Measurements from ENCODE around the gene ENOX2.
A peak's percentile ranks its signal among the peaks of the same experiment; 100 is the strongest.
"Not testable (repeated sequence)": the region's sequence is repeated elsewhere in the genome, so short reads cannot be mapped to it uniquely, and the experiment has no call there.

Gene ENOX2

GRCh38 chrX:130769835-130770234 lies 133.2 kb downstream of the ENOX2 start:
- DNase-seq: no peak

- DNase-seq: no peak
Observed at GRCh38 chrX:130758072-130758471, 144.9 kb downstream of the ENOX2 start.

- DNase-seq: no peak
Observed at GRCh38 chrX:130756233-130756632, 146.8 kb downstream of the ENOX2 start.

- no peak for DNase-seq
Observed at GRCh38 chrX:130754353-130754752, 148.7 kb downstream of the ENOX2 start.

- no peak for DNase-seq
Observed at GRCh38 chrX:130746709-130747342, 156.2 kb downstream of the ENOX2 start.

GRCh38 chrX:130746077-130746476 lies 156.9 kb downstream of the ENOX2 start:
- no peak for DNase-seq

GRCh38 chrX:130741584-130741983 lies 161.4 kb downstream of the ENOX2 start:
- DNase-seq: no peak

- DNase-seq: no peak
Observed at GRCh38 chrX:130741151-130741550, 161.9 kb downstream of the ENOX2 start.

GRCh38 chrX:130738638-130739195 lies 164.3 kb downstream of the ENOX2 start:
- DNase-seq: no peak

- peak in 1 of 58 donors; percentile 2 for DNase-seq
Observed at GRCh38 chrX:130734713-130735112, 168.3 kb downstream of the ENOX2 start.

GRCh38 chrX:130728208-130728607 lies 174.8 kb downstream of the ENOX2 start:
- no peak for DNase-seq

GRCh38 chrX:130726661-130727060 lies 176.3 kb downstream of the ENOX2 start:
- no peak for DNase-seq

GRCh38 chrX:130725519-130725918 lies 177.5 kb downstream of the ENOX2 start:
- no peak for DNase-seq

GRCh38 chrX:130719413-130719812 lies 183.6 kb downstream of the ENOX2 start:
- no peak for DNase-seq

- no peak for DNase-seq
Observed at GRCh38 chrX:130718137-130718536, 184.9 kb downstream of the ENOX2 start.

- DNase-seq: no peak
Observed at GRCh38 chrX:130716781-130717413, 186.1 kb downstream of the ENOX2 start.

GRCh38 chrX:130716346-130716745 lies 186.7 kb downstream of the ENOX2 start:
- DNase-seq: no peak

GRCh38 chrX:130715299-130715698 lies 187.7 kb downstream of the ENOX2 start:
- DNase-seq: no peak

GRCh38 chrX:130714665-130715064 lies 188.3 kb downstream of the ENOX2 start:
- no peak for DNase-seq

- DNase-seq: no peak
Observed at GRCh38 chrX:130714135-130714534, 188.9 kb downstream of the ENOX2 start.

GRCh38 chrX:130709178-130709577 lies 193.8 kb downstream of the ENOX2 start:
- DNase-seq: not testable (repeated sequence)

GRCh38 chrX:130705591-130705990 lies 197.4 kb downstream of the ENOX2 start:
- no peak for DNase-seq

Measured in anterior cingulate cortex (tissue), 58 donors.